A172 (cell line): ENCODE measurements around the gene MTR. TPM values are rescaled to one million over a fixed set of nuclear protein-coding genes. Genes with fewer than 3 reads are reported as not detected.
A peak's percentile ranks its signal among the peaks of the same experiment; 100 is the strongest.

ENCODE experiments used
- DNase-seq: peaks from one replicate; pipeline ENCODE4 v3.0.0-alpha.2; 2015; ENCODE audit warnings: low spot score
- total RNA-seq: library from RNA; depleted of rRNA; stranded (reverse); fragments of >200 nt; shearing (Covaris generic); gene quantifications from 2 replicates; pipeline ENCODE4 v1.2.3, GENCODE V29; 2014

The MTR gene
- total RNA-seq, 1 experiment from 2014 or later, result 34.4 TPM

DNA sequence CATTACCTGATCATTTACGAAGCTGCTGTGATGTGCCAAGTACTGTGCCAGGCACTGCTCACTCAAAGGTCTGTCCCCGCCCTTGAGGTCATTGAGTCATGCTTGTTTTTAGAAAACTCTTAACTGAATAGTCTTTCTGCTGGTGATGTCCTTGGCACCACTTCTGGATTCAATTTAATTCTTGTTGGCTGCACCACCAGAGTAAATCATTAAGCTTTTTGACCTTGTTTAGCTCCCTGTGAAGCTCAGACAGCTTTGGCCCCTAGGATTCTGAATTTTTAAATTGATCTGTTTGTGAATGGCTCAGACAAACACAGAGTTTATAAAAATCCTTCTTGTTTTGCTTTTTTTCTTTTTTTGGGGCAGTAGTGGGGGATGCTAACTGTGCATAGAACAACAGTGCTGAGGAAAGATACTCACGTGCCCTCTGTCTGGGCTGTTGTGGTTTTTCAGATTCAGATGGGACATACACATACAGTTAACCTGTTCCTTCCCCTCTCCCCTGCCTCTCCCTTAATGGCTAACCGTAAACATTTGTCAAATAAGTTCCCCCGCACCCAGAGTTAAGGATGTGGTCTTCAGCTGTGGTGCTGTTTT is 67.6 kb downstream of the MTR start:
- no peak for DNase-seq

DNA sequence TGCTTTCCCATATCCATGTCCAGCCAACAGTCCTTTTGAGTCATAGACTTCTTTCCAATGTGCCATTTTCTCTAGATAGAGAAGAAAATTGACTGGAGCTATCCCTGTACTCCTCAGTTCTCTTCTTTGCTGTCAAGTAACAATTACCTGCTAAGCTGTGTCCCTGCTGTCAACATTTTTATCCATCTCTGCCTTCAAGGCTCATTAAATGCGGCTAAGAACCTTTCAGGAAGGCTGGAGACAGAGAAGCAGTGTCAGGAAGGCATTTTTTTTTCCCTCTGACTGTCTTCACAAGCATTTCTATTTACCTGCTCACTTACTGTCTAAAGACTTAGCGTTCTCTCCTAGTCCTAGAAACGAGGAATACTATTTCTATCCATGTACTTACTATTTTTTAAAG is 69.1 kb downstream of the MTR start:
- DNase-seq, result no peak

DNA sequence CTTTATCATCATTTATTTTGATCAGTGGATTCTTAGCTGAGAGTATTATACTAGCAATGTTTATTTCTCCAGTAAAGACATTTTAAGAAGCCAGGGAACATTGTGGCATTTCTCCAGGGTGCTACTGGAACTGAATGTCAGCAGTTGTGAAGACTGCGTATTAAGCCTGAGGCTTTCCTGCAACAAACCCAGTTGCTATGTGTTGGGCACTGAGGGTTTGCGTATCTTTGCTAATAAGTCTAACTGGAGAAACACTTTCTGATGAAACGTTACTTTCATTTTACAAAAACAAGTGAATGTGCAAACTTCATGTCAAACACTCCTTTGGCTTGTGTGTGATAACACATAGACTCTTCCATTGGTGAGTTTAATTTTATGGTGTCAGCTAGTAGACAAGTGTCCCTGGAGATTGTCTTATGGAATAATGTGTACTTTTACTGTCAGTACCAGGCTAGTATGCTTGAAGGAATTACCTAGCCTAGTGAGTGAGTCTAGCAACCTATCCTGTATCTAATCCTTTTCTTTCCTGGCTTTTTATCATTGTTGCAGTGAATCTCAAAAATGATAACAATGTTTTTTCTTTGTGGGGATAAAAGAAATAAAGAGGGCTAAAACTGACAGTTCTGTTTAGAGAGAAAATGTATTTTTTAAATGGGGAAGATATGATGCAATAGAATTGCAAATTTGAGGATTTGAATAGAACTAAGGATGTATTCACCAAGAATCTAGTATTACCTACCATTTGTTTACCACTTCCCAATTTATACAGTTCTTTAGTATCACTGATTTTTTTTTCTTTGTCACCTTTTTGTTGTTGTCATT is 70.1 kb downstream of the MTR start:
- DNase-seq, result no peak

DNA sequence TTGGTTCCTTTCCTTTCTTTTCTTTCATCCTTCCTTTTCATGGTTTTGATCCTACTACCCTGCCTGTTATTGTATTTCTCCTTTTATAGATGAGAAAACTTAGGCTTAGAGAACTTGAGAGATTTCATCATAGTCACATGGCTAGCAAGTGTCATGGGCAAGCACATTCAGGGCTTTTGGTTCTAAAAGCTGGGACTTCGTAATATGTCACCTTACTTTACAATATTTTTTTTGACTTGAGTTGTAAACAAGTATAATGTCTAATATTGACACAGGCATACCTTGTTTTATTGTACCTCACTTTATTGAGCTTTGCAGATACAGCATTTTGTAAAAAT is 70.7 kb downstream of the MTR start:
- no peak for DNase-seq

DNA sequence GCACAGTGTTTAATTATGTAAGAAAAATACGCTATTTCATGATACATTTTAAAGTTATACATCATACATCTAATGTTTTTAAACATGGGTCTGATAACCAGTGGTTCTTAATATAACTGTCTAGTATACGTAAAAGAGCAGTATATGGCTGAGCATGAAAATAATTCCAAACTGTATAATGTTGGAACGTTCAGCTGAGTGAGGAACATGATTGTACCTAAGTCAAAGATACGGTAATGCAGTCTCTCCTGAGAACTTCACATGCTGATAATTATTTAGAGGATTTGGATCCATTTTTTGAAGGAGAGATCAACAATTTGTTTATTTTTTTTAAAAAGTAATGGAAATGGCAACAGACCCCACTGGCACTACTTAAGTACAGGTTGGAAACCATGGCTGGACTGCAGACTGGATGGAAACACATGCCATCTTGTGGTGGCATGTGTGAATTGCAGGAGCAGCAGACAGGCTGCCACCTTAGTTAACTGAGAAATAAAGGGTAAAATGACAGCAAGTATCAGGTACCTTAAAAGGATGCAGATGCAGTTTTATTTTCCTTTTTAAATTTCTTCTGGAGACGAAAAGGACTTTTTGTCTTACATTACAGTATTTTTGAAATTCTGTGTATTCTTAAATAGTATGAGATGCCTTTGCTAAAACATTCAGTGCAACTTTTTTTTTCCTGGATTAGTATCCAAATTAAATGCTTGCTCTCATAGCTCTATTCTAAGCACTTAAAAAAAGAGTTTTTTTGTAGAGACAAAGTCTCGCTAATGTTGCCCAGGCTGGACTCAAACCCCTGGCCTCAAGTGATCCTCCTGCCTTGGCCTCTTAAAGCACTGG is 73.8 kb downstream of the MTR start:
- DNase-seq, result peak; percentile 49

DNA sequence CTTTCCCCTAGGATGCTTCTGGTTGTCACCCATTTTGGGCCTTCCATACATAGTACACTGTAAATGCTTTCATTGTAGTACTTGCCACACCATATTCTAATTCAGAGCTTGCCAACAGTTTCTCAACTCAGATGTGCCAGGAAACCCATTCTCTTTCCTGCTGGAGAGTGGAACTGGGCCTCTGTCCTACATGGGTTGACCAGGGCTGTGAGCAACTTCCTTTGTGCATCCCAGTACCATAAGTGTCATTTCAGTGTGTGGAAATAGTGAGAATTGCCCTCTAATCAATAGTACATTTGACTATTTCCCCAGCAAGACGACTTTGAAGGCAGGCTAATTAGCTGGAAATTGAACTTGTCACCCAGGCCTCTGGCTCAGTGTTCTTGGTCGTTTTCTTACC is 74.8 kb downstream of the MTR start:
- no peak for DNase-seq

DNA sequence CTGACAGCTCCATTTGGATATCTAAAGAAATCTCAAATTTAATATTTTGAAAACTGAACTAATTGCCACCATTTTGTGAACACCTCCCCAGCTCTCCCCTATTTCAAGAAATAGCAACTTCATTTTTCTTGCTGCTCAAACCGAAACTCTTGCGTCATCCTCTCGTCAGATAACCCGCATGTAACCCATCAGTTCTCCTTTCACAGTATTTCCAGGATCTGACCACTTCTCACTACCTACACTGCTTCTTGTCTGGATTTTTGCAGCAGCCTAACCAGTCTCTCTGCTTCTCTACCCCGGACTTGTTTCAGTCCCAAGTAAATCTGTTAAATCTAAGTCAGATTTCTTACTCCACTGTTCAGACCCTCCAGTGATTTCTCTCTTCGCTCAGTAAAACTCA is 75.6 kb downstream of the MTR start:
- no peak for DNase-seq

DNA sequence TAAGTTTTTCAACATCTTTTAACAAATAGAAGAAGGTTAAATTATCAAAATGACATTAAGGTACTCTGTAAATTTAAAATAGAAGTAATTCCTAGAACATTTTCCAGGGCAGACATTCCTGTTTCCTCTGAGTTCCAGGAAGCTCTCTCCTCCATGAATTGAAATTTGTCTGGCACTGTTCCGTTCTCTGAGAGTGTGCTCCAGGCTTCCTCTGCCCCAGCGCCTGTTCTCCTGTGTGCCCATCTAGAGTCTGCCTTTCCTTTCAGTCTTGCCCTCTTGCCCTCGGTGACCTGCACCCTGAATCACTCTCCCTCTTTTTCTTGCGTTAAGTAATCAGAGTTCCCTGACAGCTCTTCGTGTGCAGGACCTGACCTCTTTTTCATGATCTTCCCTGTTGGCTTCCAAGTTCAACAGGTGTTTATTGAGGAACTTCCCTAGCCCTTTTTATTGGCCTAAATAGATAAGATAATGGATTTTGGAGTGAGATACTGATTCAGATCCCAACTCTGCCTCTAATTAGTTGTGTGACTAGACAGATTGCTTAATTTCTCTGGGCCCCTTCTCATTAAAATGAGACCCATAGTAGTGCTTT is 77.1 kb downstream of the MTR start:
- no peak for DNase-seq

DNA sequence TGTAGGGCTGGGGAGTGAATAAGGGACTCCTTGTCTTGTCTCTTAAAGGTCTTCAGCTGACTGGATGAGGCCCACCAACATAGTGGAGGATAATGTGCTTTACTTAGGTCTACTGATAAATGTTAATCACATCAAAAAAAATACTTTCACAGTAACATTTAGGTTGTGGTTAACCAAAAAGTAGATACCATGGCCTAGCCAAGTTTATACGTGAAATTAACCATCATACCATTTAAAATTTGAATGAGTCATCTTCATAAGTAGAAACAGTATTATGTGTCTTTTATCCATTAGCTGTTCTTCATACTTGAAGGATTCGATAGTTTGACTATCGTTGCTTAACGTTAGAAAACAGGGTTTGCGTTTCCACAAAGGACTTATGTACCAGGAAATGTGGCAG is 80.9 kb downstream of the MTR start:
- DNase-seq, result no peak

DNA sequence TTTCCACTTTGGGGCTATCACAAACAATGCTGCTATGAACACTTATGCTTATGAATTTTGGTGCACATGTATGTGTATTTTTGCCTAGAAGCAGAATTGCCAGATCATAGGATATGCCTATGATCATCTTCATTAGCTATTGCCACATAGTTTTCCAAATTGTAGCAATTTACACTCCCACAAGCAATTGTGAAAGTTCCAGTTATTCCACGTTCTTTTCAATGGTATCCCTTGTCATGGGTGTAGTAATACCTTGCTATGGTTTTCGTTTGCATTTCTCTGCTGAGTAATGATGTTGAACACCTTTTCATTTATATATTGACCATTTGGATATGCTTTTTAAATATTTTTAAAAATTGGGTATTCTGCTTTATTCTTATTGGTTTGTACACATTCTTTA is 82.6 kb downstream of the MTR start:
- DNase-seq, result no peak

DNA sequence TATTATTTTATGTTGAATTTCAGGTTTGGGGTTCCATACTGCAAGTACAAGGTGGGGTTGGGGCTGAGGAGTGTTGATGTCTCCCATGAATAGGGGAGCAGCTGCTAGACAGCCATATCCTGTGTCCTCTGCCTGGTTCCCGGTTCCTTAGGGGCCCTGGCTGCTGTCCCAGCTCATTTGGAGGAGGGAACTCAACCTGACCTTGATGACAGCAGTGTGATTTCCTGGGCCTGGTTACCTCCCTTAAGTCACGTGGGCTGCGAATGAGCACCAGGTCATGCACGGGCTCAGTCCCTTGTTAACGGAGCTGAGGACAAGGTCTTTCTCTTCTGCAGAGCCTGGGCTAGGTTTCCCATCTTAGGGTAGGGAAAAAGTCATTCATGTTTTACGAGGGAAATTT is 85.1 kb downstream of the MTR start:
- no peak for DNase-seq

DNA sequence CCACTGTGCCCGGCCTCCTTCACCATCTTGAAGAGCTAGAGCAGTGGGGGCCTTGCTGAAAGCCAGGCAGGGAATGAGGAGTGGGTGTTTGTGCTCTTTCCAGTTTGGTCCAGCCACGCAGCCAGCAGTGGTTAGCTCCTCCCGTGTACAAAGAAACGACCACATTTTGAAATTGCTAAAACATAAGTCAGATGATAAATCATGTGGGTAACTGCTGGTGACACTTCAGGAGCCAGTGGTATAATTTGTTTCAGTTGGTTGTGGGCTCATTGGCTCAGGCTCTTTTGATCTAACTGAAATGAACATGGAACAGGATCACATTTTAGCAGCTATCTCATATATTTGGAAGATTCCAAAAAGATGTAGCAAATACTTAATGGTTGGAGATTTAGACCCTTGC is 87.6 kb downstream of the MTR start:
- DNase-seq, result no peak

DNA sequence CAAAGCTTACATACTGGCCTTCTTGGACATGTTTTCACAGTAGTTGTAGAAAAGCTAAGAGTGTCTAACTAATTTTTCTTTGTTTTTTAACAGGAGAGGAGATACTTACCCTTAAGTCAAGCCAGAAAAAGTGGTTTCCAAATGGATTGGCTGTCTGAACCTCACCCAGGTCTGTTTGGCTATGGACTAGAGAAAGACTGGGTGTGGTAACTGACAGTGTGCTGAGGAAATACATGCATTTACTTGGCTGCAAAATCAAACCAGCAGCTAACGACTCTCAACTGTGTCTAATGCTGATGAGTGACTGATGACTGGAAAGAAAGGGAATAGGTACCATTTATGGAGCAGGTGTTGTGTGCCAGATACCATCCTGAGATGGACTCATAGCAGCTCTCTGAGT is 91.1 kb downstream of the MTR start:
- DNase-seq, result no peak

DNA sequence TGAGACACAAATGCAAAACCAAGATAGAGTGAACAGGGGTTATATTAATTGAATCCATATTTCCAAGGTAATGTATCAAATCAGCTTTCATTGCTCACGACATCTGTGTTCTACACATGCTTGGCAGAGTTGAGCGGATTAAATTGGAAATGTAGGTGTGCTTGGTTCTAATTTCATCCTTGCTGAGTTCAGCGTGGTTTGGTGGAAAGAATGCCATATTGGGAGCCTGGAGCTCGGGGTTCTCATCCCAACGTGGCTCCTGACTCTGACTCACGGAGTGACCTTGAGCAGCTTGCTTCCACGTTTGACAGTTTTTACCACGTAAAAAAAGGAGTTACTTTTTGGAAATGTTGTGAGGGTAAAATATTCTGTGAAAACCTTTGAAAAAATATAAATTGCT is 92.0 kb downstream of the MTR start:
- DNase-seq, result no peak

DNA sequence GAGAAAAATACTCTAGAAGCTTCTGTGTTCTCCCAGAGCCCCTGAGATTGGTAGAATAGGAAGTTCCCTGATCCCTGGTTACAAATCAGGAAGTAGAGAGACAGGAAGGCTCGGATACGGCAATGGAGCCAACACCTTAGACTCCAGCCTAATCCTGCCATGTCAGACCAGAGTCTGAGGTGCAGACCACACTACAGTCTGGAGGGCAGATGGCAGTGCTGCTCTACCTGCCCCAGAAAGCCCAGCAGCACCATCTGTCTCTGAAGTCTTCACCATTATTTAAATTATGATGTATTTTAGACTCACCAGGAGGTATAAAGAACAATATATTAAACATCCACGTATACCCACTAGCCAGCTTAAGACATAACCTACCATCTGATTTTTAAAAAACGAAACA is 93.0 kb downstream of the MTR start:
- DNase-seq, result no peak

DNA sequence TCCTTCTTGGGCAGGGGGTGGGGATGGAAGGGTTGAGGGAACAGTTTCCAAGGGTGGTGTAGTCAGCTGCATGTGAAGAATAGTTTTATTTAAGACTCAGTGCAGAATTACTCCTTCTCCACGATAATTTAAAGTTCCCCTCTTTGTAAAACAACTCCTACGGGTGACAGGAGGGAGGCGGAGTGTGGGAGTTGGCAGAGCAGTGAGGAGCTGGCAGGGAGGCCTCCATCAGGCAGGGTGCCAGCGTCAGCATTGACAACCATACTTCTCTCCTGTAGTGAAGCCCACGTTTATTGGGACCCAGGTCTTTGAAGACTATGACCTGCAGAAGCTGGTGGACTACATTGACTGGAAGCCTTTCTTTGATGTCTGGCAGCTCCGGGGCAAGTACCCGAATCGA is 93.8 kb downstream of the MTR start:
- DNase-seq, result no peak

DNA sequence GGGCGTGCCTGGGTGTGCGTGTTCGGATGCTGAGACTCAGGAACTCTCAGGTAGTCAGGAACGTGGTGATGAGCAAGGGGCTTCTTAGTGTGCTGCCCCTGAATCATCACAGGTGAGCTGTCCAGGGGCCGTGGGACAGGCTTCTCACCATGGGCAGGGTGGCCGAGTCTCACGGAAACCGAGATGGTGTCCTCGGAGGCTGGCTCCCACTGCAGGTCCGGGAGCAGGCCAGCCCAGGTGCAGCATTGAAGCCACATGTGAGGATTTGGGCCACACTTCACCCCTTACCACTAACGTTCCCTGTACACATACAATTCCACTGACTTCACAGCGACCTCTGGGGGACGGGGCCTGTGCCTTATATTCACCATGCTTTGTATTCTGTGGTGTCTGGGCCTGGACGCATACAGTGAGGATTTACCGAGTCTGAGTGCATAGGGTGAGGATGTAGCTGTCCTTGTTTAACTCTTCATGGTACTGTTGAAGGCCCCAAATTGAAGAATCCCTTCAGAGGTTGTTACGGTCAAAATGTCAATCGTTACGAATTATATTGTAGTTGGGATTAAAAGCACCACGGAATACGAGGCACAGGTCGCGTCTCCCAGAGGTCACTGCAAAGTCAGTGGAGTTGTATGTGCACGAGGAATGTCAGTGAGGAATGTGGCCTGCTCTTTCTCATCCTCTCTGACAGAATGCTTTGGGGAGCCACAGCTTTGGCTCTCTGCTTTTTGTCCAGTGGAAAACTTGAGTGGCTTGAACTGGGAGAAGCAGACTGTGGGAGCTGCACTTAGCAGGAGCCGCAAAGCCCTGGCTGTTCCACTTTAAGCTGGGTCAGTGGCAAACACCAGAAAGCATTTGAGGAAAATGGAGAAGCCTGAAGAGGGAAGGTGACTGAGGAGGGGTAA is 95.3 kb downstream of the MTR start:
- no peak for DNase-seq

DNA sequence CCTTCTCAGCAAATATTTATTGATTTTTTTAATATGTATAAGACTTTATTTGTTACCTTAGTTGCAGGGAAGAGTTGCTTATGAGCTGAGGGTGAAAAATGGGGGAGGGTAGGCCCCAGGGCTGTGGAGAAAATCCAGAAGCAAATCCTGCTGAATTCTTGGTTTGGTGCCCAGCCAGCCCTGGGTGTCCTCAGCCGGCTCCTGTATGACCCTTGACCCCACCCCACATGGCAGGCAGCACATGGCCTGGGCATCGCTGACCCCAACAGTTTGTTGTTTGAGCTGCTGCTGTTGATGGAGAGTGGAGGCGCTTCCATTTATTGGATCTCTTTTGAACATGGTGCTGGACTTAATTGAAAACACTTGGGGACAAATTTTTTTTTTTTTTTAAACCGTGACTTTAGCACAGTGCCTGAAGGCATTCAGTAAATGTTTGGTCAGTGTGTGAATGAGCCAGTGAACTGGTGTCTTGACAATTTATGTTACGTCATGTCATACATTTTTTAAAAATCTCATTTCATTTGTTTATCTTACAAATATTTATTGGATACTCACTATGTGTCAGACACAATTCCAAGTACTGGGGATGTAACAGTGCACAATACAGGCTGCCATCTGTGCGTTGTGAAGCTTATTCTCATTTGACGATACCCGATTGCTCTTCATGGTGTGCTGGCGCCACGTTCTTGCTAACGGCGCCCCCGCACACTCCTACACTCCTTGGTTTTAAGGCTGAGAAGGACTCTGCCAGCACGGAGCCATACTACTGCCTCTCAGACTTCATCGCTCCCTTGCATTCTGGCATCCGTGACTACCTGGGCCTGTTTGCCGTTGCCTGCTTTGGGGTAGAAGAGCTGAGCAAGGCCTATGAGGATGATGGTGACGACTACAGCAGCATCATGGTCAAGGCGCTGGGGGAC is 98.8 kb downstream of the MTR start:
- no peak for DNase-seq

DNA sequence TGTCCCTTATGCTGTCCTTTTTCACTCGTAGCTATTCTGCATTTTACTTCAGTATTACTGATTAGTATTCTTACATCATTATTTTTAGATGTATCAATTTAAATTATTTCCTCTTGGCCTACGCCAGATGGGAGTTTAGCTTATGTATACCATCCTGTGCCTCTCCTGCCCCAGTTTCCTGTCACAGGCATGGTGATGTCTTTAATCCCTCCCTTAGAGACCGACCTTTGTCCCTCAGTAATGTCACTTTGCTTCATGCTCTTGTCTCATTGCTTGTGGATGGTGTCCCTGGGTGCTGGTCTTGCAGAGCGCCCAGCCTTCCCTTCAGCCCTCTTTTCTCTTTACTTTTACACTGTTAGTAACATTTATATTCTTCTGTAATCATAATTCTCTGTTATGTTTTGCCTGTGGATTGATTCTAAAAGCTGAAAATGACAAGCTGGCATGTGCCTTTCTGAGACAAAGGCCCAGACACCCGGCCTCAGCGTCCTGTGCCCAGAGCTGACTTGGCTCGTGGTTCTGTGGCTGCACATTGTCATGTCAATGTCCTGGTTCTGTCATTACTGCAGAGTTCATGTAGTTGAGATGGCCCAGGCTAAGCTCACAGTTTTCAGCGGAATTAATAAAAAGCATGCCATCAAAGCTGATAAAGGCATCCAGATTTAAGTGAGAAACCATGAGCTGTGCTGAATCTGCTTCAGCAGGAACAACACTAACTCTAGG is 100.7 kb downstream of the MTR start:
- DNase-seq, result no peak

DNA sequence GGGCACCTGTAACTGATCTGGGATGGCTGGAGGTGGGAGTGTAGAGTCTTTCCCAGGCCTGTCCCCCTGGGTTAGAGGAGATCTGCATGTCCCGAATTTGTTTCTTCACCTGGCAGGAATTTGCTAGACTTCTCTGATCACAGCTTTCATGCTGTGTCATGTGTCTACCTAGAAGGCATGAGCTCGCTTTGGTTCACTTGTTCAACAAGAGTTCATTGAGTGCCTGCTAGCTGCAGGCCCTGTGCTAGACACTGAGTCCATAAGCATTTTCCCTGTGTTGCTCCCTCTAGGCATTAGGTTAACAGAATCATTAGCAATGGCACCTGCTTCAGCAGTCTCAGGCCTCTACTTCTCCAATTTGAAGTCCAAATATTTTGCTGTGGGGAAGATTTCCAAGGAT is 101.6 kb downstream of the MTR start:
- no peak for DNase-seq
